Thyroid gland (tissue), 4 donors: ENCODE results near the gene SMARCD1. TPM values are rescaled to one million over a fixed set of nuclear protein-coding genes. Genes with fewer than 3 reads are reported as not detected.
A peak's percentile ranks its signal among the peaks of the same experiment; 100 is the strongest.

ENCODE experiments used
- DNase-seq, 2 donors: peaks; one replicate each; pipeline ENCODE4 v3.0.0-alpha.2; 2019
- H3K27ac ChIP-seq, 3 donors: fragments of 200-600 bp; sonication (generic); 1 replicate in 2 of 3; 2 replicates in 1 of 3; pipeline ENCODE4 v1.5.1; 2016 to 2019; ENCODE audit warnings: mild to moderate bottlenecking in 1 of 3, moderate library complexity in 1 of 3
- H3K27me3 ChIP-seq: fragments of 200-600 bp; sonication (generic); one replicate; pipeline ENCODE4 v1.5.1; 2019
- H3K36me3 ChIP-seq, 2 donors: fragments of 200-600 bp; sonication (generic); one replicate each; pipeline ENCODE4 v1.5.1; 2016 to 2019
- H3K4me1 ChIP-seq, 2 donors: fragments of 200-600 bp; sonication (generic); one replicate each; pipeline ENCODE4 v1.5.1; 2017 to 2019
- H3K4me3 ChIP-seq, 3 donors: fragments of 200-600 bp; sonication (generic); replicated peaks in 1 of 3; 1 replicate in 2 of 3; 2 replicates in 1 of 3; pipeline ENCODE4 v1.5.1; 2016; ENCODE audit warnings: mild to moderate bottlenecking in 1 of 3
- H3K9me3 ChIP-seq: fragments of 200-600 bp; sonication (generic); one replicate; pipeline ENCODE4 v1.5.1; 2017
- POLR2A ChIP-seq, 2 donors: fragments of 450-650 bp; IDR thresholded peaks; one replicate each; pipeline ENCODE4 v1.6.1; 2017; ENCODE audit warnings: antibody characterized with exemption in 2 of 2, mild to moderate bottlenecking in 2 of 2, moderate library complexity in 1 of 2
- WGBS, 2 donors: methylation state at CpG; one replicate each; pipeline ENCODE4 v1.1.5; 2017; 5-methylcytosine and 5-hydroxymethylcytosine counted together
- intact Hi-C: fragments of 100-400 bp; cut with DNase I; formaldehyde crosslinking; loops from one replicate; pipeline ENCODE4 v1.15.1; 2023
- total RNA-seq, 4 donors: library from RNA; depleted of rRNA; stranded (reverse); fragments of >200 nt; gene quantifications; one replicate each; pipeline ENCODE4 v1.2.3, GENCODE V29; 2016
- TF ChIP-seq, protein P1 (sequence below), 6 experiments: fragments of 200-600 bp in 3 of 6; fragments of 450-650 bp in 3 of 6; sonication (generic) in 3 of 6; IDR thresholded peaks; one replicate each; pipeline ENCODE4 v1.5.1; 2016 to 2019; ENCODE audit warnings: antibody characterized with exemption in 6 of 6, mild to moderate bottlenecking in 2 of 6, inconsistent platforms in 1 of 6, moderate library complexity in 1 of 6

The SMARCD1 gene
- total RNA-seq, 4 donors from 2014 or later, result 67.2 to 92.9 (median 74.7) TPM

DNA sequence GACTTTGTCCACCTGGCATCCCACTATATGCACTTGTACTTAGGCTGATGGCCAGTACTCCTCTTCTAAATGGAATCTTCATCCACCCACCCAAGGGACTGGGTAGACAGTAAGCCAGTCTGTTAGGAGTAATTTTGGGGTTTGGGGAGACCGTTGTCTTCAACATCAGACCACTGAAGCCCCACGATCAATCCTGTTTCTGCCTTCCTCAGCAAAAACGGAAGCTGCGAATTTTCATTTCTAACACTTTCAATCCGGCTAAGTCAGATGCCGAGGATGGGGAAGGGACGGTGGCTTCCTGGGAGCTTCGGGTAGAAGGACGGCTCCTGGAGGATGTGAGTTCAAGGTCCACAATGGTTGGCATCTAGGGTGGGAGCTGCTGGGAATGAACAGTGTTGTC is 2.0 kb downstream of the SMARCD1 start:
- Histone ChIP-seq H3K9me3 (no peaks in the 10 kb centered on the region), H3K4me1 (peaks cover 7 to 10% of the 10 kb centered on the region in 2 donors), H3K4me3 (no peak overlapping the region), H3K36me3 (peaks cover 32 to 37% of the 10 kb centered on the region in 2 donors), H3K27me3 (no peaks in the 10 kb centered on the region), H3K27ac (no peak overlapping the region)
- TF ChIP-seq, protein P1, sequence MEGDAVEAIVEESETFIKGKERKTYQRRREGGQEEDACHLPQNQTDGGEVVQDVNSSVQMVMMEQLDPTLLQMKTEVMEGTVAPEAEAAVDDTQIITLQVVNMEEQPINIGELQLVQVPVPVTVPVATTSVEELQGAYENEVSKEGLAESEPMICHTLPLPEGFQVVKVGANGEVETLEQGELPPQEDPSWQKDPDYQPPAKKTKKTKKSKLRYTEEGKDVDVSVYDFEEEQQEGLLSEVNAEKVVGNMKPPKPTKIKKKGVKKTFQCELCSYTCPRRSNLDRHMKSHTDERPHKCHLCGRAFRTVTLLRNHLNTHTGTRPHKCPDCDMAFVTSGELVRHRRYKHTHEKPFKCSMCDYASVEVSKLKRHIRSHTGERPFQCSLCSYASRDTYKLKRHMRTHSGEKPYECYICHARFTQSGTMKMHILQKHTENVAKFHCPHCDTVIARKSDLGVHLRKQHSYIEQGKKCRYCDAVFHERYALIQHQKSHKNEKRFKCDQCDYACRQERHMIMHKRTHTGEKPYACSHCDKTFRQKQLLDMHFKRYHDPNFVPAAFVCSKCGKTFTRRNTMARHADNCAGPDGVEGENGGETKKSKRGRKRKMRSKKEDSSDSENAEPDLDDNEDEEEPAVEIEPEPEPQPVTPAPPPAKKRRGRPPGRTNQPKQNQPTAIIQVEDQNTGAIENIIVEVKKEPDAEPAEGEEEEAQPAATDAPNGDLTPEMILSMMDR (IDR thresholded peaks at IDR 0.05), result no peak
- intact Hi-C loops, result no loop called here
- no peak for DNase-seq
- 87 to 90% methylated on average over 9 of the region's 9 CpGs for WGBS, 2 donors

DNA sequence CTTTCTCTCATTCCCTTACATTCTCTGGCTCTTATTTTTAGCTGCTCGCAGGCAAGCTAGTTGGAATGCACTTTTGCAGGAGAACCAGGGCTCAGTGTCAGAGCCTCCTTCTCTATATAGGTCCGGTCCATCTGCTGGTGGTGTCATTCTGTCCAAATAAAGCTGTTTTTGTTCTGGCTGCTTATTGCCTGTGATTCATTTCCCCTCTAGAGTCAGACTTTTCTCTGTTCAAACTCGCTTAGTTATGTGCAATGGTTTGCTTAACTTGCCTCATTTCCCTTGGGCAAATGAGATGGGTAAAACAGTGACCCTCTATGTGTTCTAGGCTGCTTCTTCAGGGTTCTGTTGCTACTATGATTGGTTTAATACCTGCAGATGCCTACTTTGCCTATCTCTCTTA is 2.9 kb downstream of the SMARCD1 start:
- WGBS, 2 donors, result 75 to 76% methylated on average over 3 of the region's 3 CpGs
- no peak overlapping the region for H3K4me3 ChIP-seq
- DNase-seq, result no peak
- no peak for TF ChIP-seq POLR2A (IDR thresholded peaks at IDR 0.05)
- TF ChIP-seq, protein P1 (IDR thresholded peaks at IDR 0.05), result no peak
- peaks cover 39 to 45% of the 10 kb centered on the region in 2 donors for H3K36me3 ChIP-seq
- H3K27me3 ChIP-seq, result no peaks in the 10 kb centered on the region
- no peak overlapping the region for H3K27ac ChIP-seq
- no peaks in the 10 kb centered on the region for H3K9me3 ChIP-seq
- H3K4me1 ChIP-seq, result peaks cover 7 to 10% of the 10 kb centered on the region in 2 donors
- intact Hi-C loops, result no loop called here

DNA sequence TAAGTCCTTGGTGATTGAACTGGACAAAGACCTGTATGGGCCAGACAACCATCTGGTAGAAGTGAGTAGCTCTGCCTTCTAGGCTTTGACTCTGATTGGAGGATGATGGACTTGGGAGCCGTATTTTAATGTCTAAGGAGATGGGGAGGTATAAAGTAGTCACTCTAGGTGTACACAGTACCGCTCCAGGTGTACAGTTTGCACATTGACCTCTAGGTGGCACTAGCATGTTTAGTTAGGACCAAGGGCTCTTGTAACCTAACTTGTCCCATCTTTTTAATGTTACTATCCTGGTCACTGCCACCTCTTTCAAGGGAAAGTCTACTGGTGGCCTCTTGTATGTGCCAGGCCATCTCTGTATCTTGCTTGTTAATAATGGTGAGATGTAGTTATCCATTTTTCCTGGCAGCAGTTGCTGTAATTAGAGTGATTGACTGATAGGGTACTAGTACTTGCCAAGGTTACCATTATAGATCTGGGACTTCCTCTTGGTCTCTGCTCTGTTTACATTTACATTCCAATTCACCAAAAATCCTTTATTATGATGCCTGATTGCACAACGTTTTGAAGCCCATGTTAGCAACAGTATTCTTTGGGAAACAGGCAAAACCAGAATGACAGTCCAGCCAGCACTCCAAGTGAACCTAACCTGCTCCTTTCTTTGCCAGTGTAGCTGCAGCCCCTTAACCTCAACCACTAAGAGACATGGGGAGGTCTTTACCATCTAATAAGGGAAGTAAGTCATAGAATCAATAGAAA is 3.6 kb downstream of the SMARCD1 start:
- peak; percentile 62 to 66 for DNase-seq

DNA sequence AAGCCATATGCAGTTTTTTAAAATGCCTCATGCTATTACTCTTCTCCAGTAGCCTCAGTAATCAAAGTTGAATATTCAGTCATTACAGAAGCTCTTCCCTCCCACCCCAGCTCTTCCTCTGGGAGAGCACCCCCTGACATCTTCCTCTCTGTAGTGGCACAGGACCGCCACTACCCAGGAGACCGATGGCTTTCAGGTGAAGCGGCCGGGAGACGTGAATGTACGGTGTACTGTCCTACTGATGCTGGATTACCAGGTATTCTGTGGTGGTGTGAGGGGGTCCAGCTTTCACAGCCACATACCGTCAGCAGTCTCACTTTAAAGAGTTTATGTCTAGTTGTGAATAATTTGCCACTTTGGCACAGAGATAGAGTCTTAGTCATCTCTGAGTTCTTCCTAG is 4.6 kb downstream of the SMARCD1 start:
- H3K36me3 ChIP-seq, result peaks cover 57 to 62% of the 10 kb centered on the region in 2 donors
- intact Hi-C loops, result no loop called here

More for the DNA sequence above, 3.6 kb downstream of the SMARCD1 start:
- no peaks in the 10 kb centered on the region for H3K9me3 ChIP-seq
- no peak overlapping the region for H3K27ac ChIP-seq
- H3K4me3 ChIP-seq, result no peak overlapping the region
- no peak for TF ChIP-seq POLR2A (IDR thresholded peaks at IDR 0.05)
- TF ChIP-seq, protein P1 (IDR thresholded peaks at IDR 0.05), result peak; percentile 60 to 88 (median 70)
- intact Hi-C loops, result no loop called here
- peaks cover 47 to 52% of the 10 kb centered on the region in 2 donors for H3K36me3 ChIP-seq
- H3K27me3 ChIP-seq, result no peaks in the 10 kb centered on the region
- 22 to 40% methylated on average over 3 of the region's 3 CpGs for WGBS, 2 donors
- peaks cover 7 to 10% of the 10 kb centered on the region in 2 donors for H3K4me1 ChIP-seq

DNA sequence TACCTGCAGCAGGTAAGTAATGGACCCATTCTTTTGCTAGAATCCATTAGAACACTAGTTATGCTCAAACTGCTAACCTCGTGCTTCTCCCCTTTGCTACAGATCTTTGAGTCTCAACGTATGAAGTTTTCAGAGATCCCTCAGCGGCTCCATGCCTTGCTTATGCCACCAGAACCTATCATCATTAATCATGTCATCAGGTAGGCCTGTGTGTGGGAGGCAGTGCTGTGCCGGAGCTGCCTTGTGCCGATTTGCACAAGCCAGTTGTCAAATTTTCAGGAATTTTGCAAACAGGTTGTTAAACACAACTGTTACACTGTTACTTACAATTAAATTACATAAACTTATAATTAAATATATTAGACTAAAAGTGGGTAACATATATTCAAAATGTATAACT is 5.2 kb downstream of the SMARCD1 start:
- Histone ChIP-seq H3K9me3 (no peaks in the 10 kb centered on the region), H3K27ac (no peak overlapping the region), H3K36me3 (peaks cover 63 to 68% of the 10 kb centered on the region in 2 donors), H3K27me3 (no peaks in the 10 kb centered on the region), H3K4me1 (peaks cover 4 to 7% of the 10 kb centered on the region in 2 donors), H3K4me3 (no peak overlapping the region)
- no peak for DNase-seq
- TF ChIP-seq POLR2A (IDR thresholded peaks at IDR 0.05), result no peak
- TF ChIP-seq, protein P1 (IDR thresholded peaks at IDR 0.05), result no peak
- 90 to 91% methylated on average over 5 of the region's 5 CpGs for WGBS, 2 donors
- intact Hi-C loops, result no loop called here

More for the DNA sequence above, 4.6 kb downstream of the SMARCD1 start:
- Histone ChIP-seq H3K9me3 (no peaks in the 10 kb centered on the region), H3K4me1 (peaks cover 4 to 7% of the 10 kb centered on the region in 2 donors), H3K27me3 (no peaks in the 10 kb centered on the region), H3K27ac (no peak overlapping the region), H3K4me3 (no peak overlapping the region)
- no peak for DNase-seq
- WGBS, 2 donors, result 96 to 100% methylated on average over 7 of the region's 7 CpGs
- no peak for TF ChIP-seq POLR2A (IDR thresholded peaks at IDR 0.05)
- TF ChIP-seq, protein P1 (IDR thresholded peaks at IDR 0.05), result no peak
